ENCODE results near the gene UNC93B1.

The UNC93B1 gene

DNA sequence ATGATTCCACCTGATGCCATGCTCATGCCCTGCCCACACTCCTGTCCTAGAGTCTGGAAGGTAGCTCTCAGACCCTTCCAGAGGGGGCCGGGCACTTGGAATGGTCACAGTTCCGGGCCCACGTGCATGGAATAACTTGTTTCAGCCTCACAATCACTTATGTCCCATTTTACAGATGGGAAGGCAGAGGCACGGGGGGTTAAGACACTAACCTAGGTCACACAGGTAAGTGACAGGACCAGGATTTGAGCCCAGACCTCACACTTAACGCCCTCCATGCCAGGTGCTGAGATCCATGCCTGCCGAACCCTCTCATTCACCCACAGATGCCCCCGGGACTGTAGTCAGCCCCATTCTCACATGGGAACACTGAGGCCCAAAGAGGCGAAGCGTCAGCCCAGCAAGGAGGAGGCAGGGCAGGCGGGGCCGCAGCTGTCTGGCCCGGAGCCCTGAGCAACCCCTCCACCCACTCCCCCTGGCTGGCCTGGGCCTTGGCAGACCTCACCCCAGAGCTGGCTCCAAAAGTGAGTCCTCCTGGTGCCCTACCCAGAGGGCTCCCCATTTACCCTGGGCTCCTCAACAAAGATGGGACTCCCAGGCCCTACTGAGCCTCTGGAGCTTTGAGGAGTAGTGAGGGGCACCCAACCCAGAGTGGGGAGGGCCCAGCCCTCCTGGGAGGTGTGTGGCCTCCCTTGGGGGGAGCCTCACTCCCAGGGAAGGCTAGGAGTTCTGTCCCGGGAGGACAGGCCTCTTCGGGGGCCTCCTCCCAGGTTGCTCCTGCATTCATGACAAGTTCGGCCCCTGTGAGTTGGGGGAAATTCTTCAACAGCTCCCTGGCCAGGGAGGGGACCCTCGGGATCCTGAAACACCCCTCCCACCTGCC, 3.8 kb upstream of the UNC93B1 start:
- no peak for DNase-seq (ENCODE audit: low read depth)
- no peak overlapping the region for H3K4me3 ChIP-seq (ENCODE audit: low read depth, low read length)
- no peak for TF ChIP-seq CTCF (IDR thresholded peaks at IDR 0.05; ENCODE audit: insufficient read depth, low read depth, low read length, missing control alignments)

GRCh38 chr11:68006606-68007166, 2.8 kb upstream of the UNC93B1 start:
- no peak overlapping the region for H3K4me3 ChIP-seq (ENCODE audit: low read depth, low read length)
- no peak for TF ChIP-seq CTCF (IDR thresholded peaks at IDR 0.05; ENCODE audit: insufficient read depth, low read depth, low read length, missing control alignments)
- DNase-seq (ENCODE audit: low read depth), result no peak

DNA sequence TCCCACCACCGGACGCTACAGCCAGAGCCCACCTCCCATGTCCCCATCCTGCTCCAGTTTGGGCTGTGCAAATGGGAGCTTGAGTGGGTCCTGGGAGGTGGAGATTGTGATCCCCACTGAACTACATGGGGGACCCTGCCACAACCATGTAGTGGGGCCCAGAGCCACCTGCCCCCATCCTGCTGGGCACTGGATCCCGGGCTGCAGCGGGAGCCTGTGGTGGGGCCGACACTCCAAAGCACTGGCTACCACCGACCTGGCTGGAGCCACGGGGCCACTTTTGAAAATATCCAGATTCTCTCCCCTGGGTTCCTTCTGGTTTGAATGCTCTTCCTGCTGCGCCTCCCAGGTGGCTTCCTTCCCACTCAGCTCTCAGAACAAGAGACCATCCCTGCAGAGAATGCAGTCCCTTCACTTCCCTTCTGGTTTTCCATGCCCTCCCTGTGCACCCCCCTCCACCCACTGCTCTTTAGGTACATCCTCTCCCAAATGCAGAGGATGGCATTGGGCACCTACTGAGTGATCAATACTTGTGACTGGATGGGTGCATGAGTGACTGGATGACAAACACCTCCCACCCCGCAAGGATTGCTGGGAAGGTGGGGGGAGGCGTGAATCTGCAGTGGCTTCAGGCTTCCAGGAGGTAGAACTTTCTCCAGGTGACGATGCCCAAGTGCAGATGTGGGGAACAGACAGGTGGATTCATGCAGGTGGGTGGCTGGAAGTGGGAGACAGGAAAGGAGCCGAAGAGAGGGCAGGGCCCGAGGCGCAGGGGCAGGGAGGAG, 846 bp upstream of the UNC93B1 start:
- peak overlapping the region; percentile 52 for H3K4me3 ChIP-seq (ENCODE audit: low read depth, low read length)
- no peak for DNase-seq (ENCODE audit: low read depth)
- no peak for TF ChIP-seq CTCF (IDR thresholded peaks at IDR 0.05; ENCODE audit: insufficient read depth, low read depth, low read length, missing control alignments)

DNA sequence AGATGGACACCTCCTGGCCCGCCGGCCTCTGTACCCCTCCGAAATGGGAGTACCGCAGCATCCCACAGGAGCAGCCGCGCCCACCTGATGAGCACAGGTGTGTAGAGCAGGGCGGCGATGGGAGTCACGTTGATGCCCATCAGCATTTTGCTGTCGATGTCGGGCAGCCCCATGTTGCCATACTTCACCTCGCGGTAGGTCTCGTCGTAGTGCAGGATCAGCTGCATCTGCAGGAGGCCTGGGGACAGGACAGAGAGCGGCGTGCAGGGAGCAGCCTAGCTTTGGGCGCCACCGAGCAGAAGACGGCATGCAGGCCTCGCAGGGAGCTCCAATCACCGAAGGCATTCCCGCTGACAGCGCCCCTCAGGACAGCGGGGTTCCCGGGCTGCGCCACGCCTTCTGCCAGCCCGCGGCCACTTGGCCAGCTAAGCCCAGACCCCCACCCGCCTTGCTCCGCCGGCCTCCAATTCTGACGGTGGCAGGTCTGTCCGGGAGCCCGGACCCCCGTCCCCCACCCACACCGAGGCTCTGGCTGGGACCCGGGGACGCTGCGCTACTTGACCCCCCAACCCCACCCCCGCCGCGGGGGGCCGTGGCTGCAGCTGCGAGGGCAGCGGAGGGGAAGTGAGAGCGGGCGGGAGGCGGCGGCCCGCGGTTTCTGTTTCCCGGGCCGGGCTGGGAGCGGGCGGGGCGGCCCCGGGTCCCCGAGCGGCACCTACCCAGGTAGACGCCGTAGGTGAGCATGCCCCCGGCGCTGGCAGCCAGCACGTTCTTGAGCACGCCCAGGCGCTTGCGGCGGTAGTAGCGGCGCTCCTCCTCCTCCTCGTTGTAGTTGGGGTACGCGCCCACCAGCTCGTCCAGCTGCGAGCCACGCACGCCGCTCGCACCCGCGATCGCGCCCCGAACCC, 705 bp downstream of the UNC93B1 start:
- H3K4me3 ChIP-seq (ENCODE audit: low read depth, low read length), result peak overlapping the region; percentile 52
- DNase-seq (ENCODE audit: low read depth), result peak; percentile 67
- no peak for TF ChIP-seq CTCF (IDR thresholded peaks at IDR 0.05; ENCODE audit: insufficient read depth, low read depth, low read length, missing control alignments)

DNA sequence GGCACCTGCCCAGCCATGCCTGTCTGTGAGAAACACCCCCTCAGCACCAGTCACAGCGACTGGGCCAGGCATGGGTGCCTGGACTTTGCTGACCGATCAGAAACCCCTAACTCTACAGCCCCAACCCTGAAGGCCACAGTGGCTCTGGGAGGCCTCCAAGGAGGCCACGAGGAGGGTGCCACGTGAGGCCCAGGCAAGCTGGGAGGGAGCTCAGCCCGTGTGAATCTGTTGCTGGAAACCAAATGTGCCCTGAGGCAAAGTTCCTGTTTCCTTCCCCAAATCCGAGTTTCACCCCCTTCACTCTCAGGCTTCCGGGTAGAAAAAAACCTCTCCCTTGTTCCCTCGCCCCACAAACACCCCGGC, 1.3 kb downstream of the UNC93B1 start:
- no peak for TF ChIP-seq CTCF (IDR thresholded peaks at IDR 0.05; ENCODE audit: insufficient read depth, low read depth, low read length, missing control alignments)

GRCh38 chr11:67999704-68000103, 4.2 kb downstream of the UNC93B1 start:
- peak; percentile 0 for DNase-seq (ENCODE audit: low read depth)
- TF ChIP-seq CTCF (IDR thresholded peaks at IDR 0.05; ENCODE audit: insufficient read depth, low read depth, low read length, missing control alignments), result no peak
- no peak overlapping the region for H3K4me3 ChIP-seq (ENCODE audit: low read depth, low read length)

More for the DNA sequence above, 1.3 kb downstream of the UNC93B1 start:
- H3K4me3 ChIP-seq (ENCODE audit: low read depth, low read length), result peak overlapping the region; percentile 52
- peak; percentile 74 for DNase-seq (ENCODE audit: low read depth)

Data from GM12865 (cell line).